Naive B cell (primary cell): Measurements from ENCODE around the gene PRSS36. TPM values are rescaled to one million over a fixed set of nuclear protein-coding genes. Genes with fewer than 3 reads are reported as not detected.
A peak's percentile ranks its signal among the peaks of the same experiment; 100 is the strongest.
"Not testable (repeated sequence)": the region's sequence is repeated elsewhere in the genome, so short reads cannot be mapped to it uniquely, and the experiment has no call there.

ENCODE experiments used
- ATAC-seq, 2 donors: fragments of 150-1000 bp; cut with Tn5 transposase; 2 replicates each; pipeline ENCODE4 v1.10.0; 2021; ENCODE audit warnings: low read depth in 2 of 2, mild to moderate bottlenecking in 2 of 2, moderate library complexity in 2 of 2
- DNase-seq: peaks from one replicate; pipeline ENCODE4 v3.0.0; 2022
- H3K27ac Mint-ChIP-seq, 6 donors: one replicate each; pipeline ENCODE4 v1.8.0; 2020 to 2022; ENCODE audit warnings: mild to moderate bottlenecking in 6 of 6, mixed read lengths in 6 of 6, moderate library complexity in 5 of 6, inconsistent platforms in 2 of 6
- H3K27me3 Mint-ChIP-seq, 3 donors: one replicate each; pipeline ENCODE4 v1.8.0; 2021 to 2022; ENCODE audit warnings: mixed read lengths in 3 of 3, mild to moderate bottlenecking in 1 of 3
- H3K36me3 Mint-ChIP-seq, 2 donors: one replicate each; pipeline ENCODE4 v1.8.0; 2020 to 2022; ENCODE audit warnings: mixed read lengths in 2 of 2, inconsistent platforms in 1 of 2, mild to moderate bottlenecking in 1 of 2
- H3K4me1 Mint-ChIP-seq, 3 donors: one replicate each; pipeline ENCODE4 v1.8.0; 2020 to 2022; ENCODE audit warnings: mixed read lengths in 3 of 3, inconsistent platforms in 1 of 3, mild to moderate bottlenecking in 1 of 3, moderate library complexity in 1 of 3
- H3K4me3 Mint-ChIP-seq, 8 donors: one replicate each; pipeline ENCODE4 v1.8.0; 2020 to 2022; ENCODE audit warnings: mild to moderate bottlenecking in 8 of 8, mixed read lengths in 8 of 8, moderate library complexity in 8 of 8, inconsistent platforms in 2 of 8
- H3K9me3 Mint-ChIP-seq, 7 donors: one replicate each; pipeline ENCODE4 v1.8.0; 2020 to 2022; ENCODE audit warnings: mixed read lengths in 7 of 7, mild to moderate bottlenecking in 5 of 7, inconsistent platforms in 2 of 7, moderate library complexity in 1 of 7
- polyA plus RNA-seq, 6 donors: library from polyadenylated mRNA; unstranded; fragments of 300-500 nt; fragmentation: Illumina TruSeq; gene quantifications; one replicate each; pipeline ENCODE4 v1.2.3, GENCODE V29; 2021; ENCODE audit warnings: low read depth in 6 of 6

PRSS36 gene
- polyA plus RNA-seq, 6 donors from 2014 or later: 0.40 to 0.85 (median 0.64) TPM; not detected in 2

- H3K4me3 Mint-ChIP-seq: peak overlapping the region; percentile 97 to 99 (median 98)
- peaks cover 6 to 12% of the 10 kb centered on the region in 2 donors for H3K36me3 Mint-ChIP-seq
- peaks cover 0 to 1% (median 0%) of the 10 kb centered on the region in 7 donors for H3K9me3 Mint-ChIP-seq
- peaks cover 45 to 59% (median 54%) of the 10 kb centered on the region in 3 donors for H3K4me1 Mint-ChIP-seq
- peak; percentile 25 for DNase-seq
- H3K27me3 Mint-ChIP-seq: no peaks in the 10 kb centered on the region
- no peak for ATAC-seq
- peak overlapping the region; percentile 98 to 100 (median 99) for H3K27ac Mint-ChIP-seq
Measured at GRCh38 chr16:31179219-31179746, 29.4 kb upstream of the PRSS36 start.

DNA sequence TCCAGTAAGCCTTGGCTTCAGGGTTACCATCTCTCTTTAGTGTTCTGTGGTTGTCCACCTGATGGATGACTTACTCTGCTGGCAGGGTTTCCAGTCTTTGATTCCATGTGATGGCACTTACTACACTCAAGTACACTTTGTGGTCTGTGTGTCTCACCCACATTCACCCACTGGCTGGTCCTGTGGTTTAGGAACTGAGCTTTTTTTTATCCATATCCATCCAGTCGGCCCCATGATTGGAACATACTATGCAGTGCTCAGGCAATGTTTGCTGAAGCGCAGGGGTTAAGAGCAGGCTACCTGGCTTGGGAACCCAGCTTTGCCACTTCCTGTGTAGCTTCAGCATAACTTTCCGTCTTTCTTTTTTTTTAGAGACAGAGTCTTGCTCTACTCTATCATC, 27.3 kb upstream of the PRSS36 start:
- Mint-ChIP-seq H3K9me3 (peaks cover 0 to 1% (median 0%) of the 10 kb centered on the region in 7 donors), H3K27ac (peak overlapping the region in 3 of 6 donors; percentile 24 to 72 (median 44)), H3K27me3 (no peaks in the 10 kb centered on the region), H3K4me3 (peak overlapping the region in 7 of 8 donors; percentile 49 to 87 (median 63)), H3K36me3 (peaks cover 0 to 6% of the 10 kb centered on the region in 2 donors), H3K4me1 (peaks cover 27 to 40% (median 35%) of the 10 kb centered on the region in 3 donors)
- DNase-seq (no peak), ATAC-seq (no peak)

- H3K4me1 Mint-ChIP-seq: not testable (repeated sequence)
Measured at GRCh38 chr16:31170048-31170447, 20.2 kb upstream of the PRSS36 start.

DNA sequence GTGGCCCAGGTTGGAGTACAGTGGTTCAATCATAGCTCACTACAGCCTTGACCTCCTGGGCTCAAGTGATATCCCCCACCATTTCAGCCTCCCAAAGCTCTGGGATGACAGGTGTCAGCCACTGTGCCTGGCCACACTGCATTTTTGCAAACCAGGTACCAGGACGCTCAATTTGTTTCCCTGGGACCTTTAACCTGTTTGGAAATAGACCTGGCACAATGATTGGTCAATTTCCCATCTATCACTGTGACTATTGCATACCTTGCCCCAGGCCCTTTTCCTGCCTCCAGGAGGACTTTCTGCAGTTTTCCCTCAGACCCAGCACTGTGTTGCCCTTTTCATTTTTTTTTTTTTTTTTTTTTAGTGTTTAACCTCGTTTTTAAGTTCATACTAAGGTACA, 19.0 kb upstream of the PRSS36 start:
- Mint-ChIP-seq H3K4me1 (no peaks in the 10 kb centered on the region), H3K36me3 (no peaks in the 10 kb centered on the region), H3K27ac (peak overlapping the region in 1 of 6 donors; percentile 58), H3K4me3 (no peak overlapping the region), H3K27me3 (no peaks in the 10 kb centered on the region), H3K9me3 (no peaks in the 10 kb centered on the region)
- no peak for DNase-seq
- ATAC-seq: no peak

More at GRCh38 chr16:31170048-31170447, 20.2 kb upstream of the PRSS36 start:
- H3K27me3 Mint-ChIP-seq, ATAC-seq, H3K9me3 Mint-ChIP-seq, H3K4me3 Mint-ChIP-seq, H3K36me3 Mint-ChIP-seq, DNase-seq, H3K27ac Mint-ChIP-seq: not testable (repeated sequence)

- no peaks in the 10 kb centered on the region for H3K27me3 Mint-ChIP-seq
- H3K9me3 Mint-ChIP-seq: no peaks in the 10 kb centered on the region
- ATAC-seq (no peak), DNase-seq (no peak)
- H3K36me3 Mint-ChIP-seq: no peaks in the 10 kb centered on the region
- peak overlapping the region in 1 of 6 donors; percentile 10 for H3K27ac Mint-ChIP-seq
- no peaks in the 10 kb centered on the region for H3K4me1 Mint-ChIP-seq
- H3K4me3 Mint-ChIP-seq: no peak overlapping the region
Measured at GRCh38 chr16:31167315-31167714, 17.4 kb upstream of the PRSS36 start.

- peak overlapping the region in 3 of 8 donors; percentile 35 to 54 (median 36) for H3K4me3 Mint-ChIP-seq
- peaks cover 6 to 14% (median 8%) of the 10 kb centered on the region in 3 donors for H3K27me3 Mint-ChIP-seq
- H3K4me1 Mint-ChIP-seq: peaks cover 4 to 13% (median 6%) of the 10 kb centered on the region in 3 donors
- no peaks in the 10 kb centered on the region for H3K9me3 Mint-ChIP-seq
- DNase-seq: no peak
- ATAC-seq: peak; percentile 49 to 57
- no peak overlapping the region for H3K27ac Mint-ChIP-seq
- H3K36me3 Mint-ChIP-seq: no peaks in the 10 kb centered on the region
Measured at GRCh38 chr16:31157136-31157535, 7.3 kb upstream of the PRSS36 start.

- Mint-ChIP-seq H3K27ac (peak overlapping the region in 1 of 6 donors; percentile 67), H3K27me3 (peaks cover 13 to 32% (median 27%) of the 10 kb centered on the region in 3 donors)
- not testable (repeated sequence) for H3K36me3 Mint-ChIP-seq, ATAC-seq, DNase-seq, H3K9me3 Mint-ChIP-seq, H3K4me1 Mint-ChIP-seq, H3K4me3 Mint-ChIP-seq
Measured at GRCh38 chr16:31150976-31151375, 1.1 kb upstream of the PRSS36 start.

GRCh38 chr16:31149332-31149731, 534 bp downstream of the PRSS36 start:
- no peaks in the 10 kb centered on the region for H3K4me1 Mint-ChIP-seq
- no peaks in the 10 kb centered on the region for H3K36me3 Mint-ChIP-seq
- ATAC-seq (no peak), DNase-seq (no peak)
- H3K4me3 Mint-ChIP-seq: no peak overlapping the region
- peaks cover 13 to 34% (median 27%) of the 10 kb centered on the region in 3 donors for H3K27me3 Mint-ChIP-seq
- H3K9me3 Mint-ChIP-seq: no peaks in the 10 kb centered on the region
- no peak overlapping the region for H3K27ac Mint-ChIP-seq

- no peaks in the 10 kb centered on the region for H3K9me3 Mint-ChIP-seq
- H3K4me3 Mint-ChIP-seq: no peak overlapping the region
- H3K27me3 Mint-ChIP-seq: peaks cover 13 to 30% (median 27%) of the 10 kb centered on the region in 3 donors
- no peak overlapping the region for H3K27ac Mint-ChIP-seq
- no peaks in the 10 kb centered on the region for H3K36me3 Mint-ChIP-seq
- peaks cover 0 to 4% (median 3%) of the 10 kb centered on the region in 3 donors for H3K4me1 Mint-ChIP-seq
- no peak for ATAC-seq
- DNase-seq: no peak
Measured at GRCh38 chr16:31148896-31149295, 970 bp downstream of the PRSS36 start.

- peaks cover 6 to 10% (median 6%) of the 10 kb centered on the region in 3 donors for H3K4me1 Mint-ChIP-seq
- ATAC-seq (no peak), DNase-seq (no peak)
- no peaks in the 10 kb centered on the region for H3K9me3 Mint-ChIP-seq
- H3K36me3 Mint-ChIP-seq: no peaks in the 10 kb centered on the region
- no peak overlapping the region for H3K27ac Mint-ChIP-seq
- H3K4me3 Mint-ChIP-seq: no peak overlapping the region
- H3K27me3 Mint-ChIP-seq: peaks cover 13 to 27% (median 26%) of the 10 kb centered on the region in 3 donors
Measured at GRCh38 chr16:31148281-31148728, 1.6 kb downstream of the PRSS36 start.

GRCh38 chr16:31147574-31147973, 2.3 kb downstream of the PRSS36 start:
- no peak for ATAC-seq
- Mint-ChIP-seq H3K9me3 (no peaks in the 10 kb centered on the region), H3K4me1 (peaks cover 6 to 12% (median 6%) of the 10 kb centered on the region in 3 donors), H3K36me3 (no peaks in the 10 kb centered on the region), H3K27ac (no peak overlapping the region), H3K4me3 (no peak overlapping the region), H3K27me3 (peaks cover 13 to 27% (median 26%) of the 10 kb centered on the region in 3 donors)
- no peak for DNase-seq

GRCh38 chr16:31145398-31145990, 4.4 kb downstream of the PRSS36 start:
- no peaks in the 10 kb centered on the region for H3K9me3 Mint-ChIP-seq
- peaks cover 6 to 22% (median 12%) of the 10 kb centered on the region in 3 donors for H3K4me1 Mint-ChIP-seq
- H3K4me3 Mint-ChIP-seq: peak overlapping the region in 1 of 8 donors; percentile 51
- no peaks in the 10 kb centered on the region for H3K36me3 Mint-ChIP-seq
- no peak overlapping the region for H3K27ac Mint-ChIP-seq
- peaks cover 6 to 27% (median 26%) of the 10 kb centered on the region in 3 donors for H3K27me3 Mint-ChIP-seq
- no peak for DNase-seq
- ATAC-seq: no peak

DNA sequence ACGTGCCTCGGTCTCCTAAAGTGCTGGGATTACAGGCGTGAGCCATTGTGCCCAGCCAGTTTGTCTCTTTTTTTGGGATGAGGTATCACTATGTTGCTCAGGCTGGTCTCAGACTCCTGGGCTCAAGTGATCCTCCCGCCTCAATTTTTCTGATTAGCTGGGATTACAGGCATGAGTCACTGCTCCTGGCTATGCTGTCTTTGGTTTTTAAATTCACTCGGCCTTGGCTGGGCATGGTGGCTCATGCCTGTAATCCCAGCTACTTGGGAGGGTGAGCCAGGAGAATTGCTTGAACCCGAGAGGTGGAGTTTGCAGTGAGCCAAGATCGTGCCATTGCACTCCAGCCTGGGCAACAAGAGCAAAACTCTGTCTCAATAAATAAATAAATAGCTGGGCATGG, 5.4 kb downstream of the PRSS36 start:
- H3K27me3 Mint-ChIP-seq: peaks cover 6 to 21% (median 20%) of the 10 kb centered on the region in 3 donors
- H3K27ac Mint-ChIP-seq, H3K9me3 Mint-ChIP-seq, H3K36me3 Mint-ChIP-seq, ATAC-seq, DNase-seq: not testable (repeated sequence)
- H3K4me1 Mint-ChIP-seq: peaks cover 6 to 22% (median 12%) of the 10 kb centered on the region in 3 donors
- H3K4me3 Mint-ChIP-seq: peak overlapping the region in 4 of 8 donors; percentile 47 to 74 (median 72)

- DNase-seq (peak; percentile 4), ATAC-seq (no peak)
- peaks cover 6 to 20% (median 19%) of the 10 kb centered on the region in 3 donors for H3K27me3 Mint-ChIP-seq
- peak overlapping the region in 2 of 6 donors; percentile 44 to 62 for H3K27ac Mint-ChIP-seq
- H3K4me3 Mint-ChIP-seq: peak overlapping the region; percentile 44 to 87 (median 76)
- H3K4me1 Mint-ChIP-seq: peaks cover 6 to 22% (median 12%) of the 10 kb centered on the region in 3 donors
- H3K36me3 Mint-ChIP-seq: no peaks in the 10 kb centered on the region
- no peaks in the 10 kb centered on the region for H3K9me3 Mint-ChIP-seq
Measured at GRCh38 chr16:31143694-31144148, 6.1 kb downstream of the PRSS36 start.
